K562 (cell line): ENCODE measurements around the gene STING1. TPM values are rescaled to one million over a fixed set of nuclear protein-coding genes. Genes with fewer than 3 reads are reported as not detected.

Experiments used
- ADNP ChIP-seq: fragments of 200-800 bp; sonication (Bioruptor generic); IDR thresholded peaks from 2 replicates; pipeline ENCODE4 v1.6.1; 2016; ENCODE audit warnings: missing genetic modification characterization, missing compliant biosample characterization
- CBX1 ChIP-seq: sonication (generic); IDR thresholded peaks from 2 replicates; pipeline ENCODE4 v1.6.1; 2016; ENCODE audit warnings: antibody characterized with exemption, low read depth, mild to moderate bottlenecking
- CBX5 ChIP-seq: IDR thresholded peaks from 2 replicates; pipeline ENCODE4 v1.6.1; 2014; ENCODE audit warnings: low read depth, borderline replicate concordance
- CHD4 ChIP-seq: fragments of 200-600 bp; sonication (generic); IDR thresholded peaks from 3 replicates; pipeline ENCODE4 v1.6.1; 2012; ENCODE audit warnings: low read depth, mild to moderate bottlenecking, mixed read lengths, low read length, inconsistent platforms; ENCODE audit not compliant: insufficient read depth, insufficient replicate concordance, poor library complexity, severe bottlenecking
- CREB3L1 ChIP-seq: fragments of 450-650 bp; IDR thresholded peaks from 2 replicates; pipeline ENCODE4 v1.6.1; 2014; ENCODE audit warnings: low read depth, mild to moderate bottlenecking, moderate library complexity, borderline replicate concordance
- HDAC1 ChIP-seq, 2 experiments: fragments of 450-650 bp; IDR thresholded peaks; 2 replicates each; pipeline ENCODE4 v1.6.1; 2016 to 2017; ENCODE audit warnings: inconsistent platforms in 1 of 2, mild to moderate bottlenecking in 1 of 2, moderate library complexity in 1 of 2
- HES1 ChIP-seq: fragments of 450-650 bp; IDR thresholded peaks from 2 replicates; pipeline ENCODE4 v1.6.1; 2016; ENCODE audit warnings: low read depth, mild to moderate bottlenecking, moderate library complexity
- SNAPC5 ChIP-seq: fragments of 250-450 bp; sonication (Bioruptor Pico); IDR thresholded peaks from 2 replicates; pipeline ENCODE4 v1.8.0; 2021; ENCODE audit warnings: moderate library complexity, mild to moderate bottlenecking, inconsistent platforms
- TCFL5 ChIP-seq: fragments of 250-450 bp; sonication (Bioruptor Pico); conservative IDR thresholded peaks from 2 replicates; pipeline ENCODE4 v1.6.1; 2021; ENCODE audit warnings: mild to moderate bottlenecking, moderate library complexity, matching md5 sums
- ZBTB40 ChIP-seq, 2 experiments: fragments of 450-650 bp in 1 of 2; sonication (generic) in 1 of 2; formaldehyde crosslinking in 1 of 2; IDR thresholded peaks; 2 replicates each; pipeline versions ENCODE4 v1.7.1 to v1.9.0; 2016 to 2022; ENCODE audit warnings: inconsistent platforms in 1 of 2, mild to moderate bottlenecking in 1 of 2, missing genetic modification reagents in 1 of 2
- ZNF133 ChIP-seq: fragments of 250-450 bp; sonication (Bioruptor Pico); IDR thresholded peaks from 2 replicates; pipeline ENCODE4 v1.4.0; 2020; ENCODE audit warnings: mild to moderate bottlenecking
- ZNF316 ChIP-seq: fragments of 450-650 bp; IDR thresholded peaks from 2 replicates; pipeline ENCODE4 v1.6.1; 2016
- ZNF395 ChIP-seq: fragments of 200-800 bp; sonication (Bioruptor generic); IDR thresholded peaks from 2 replicates; pipeline ENCODE4 v1.6.1; 2017; ENCODE audit warnings: missing genetic modification characterization, missing compliant biosample characterization
- polyA plus RNA-seq, 8 experiments: library from polyadenylated mRNA; depleted of rRNA in 4 of 8; stranded (reverse) in 5 of 8; unstranded in 3 of 8; fragments of >200 nt; fragmentation: Nextera tagmentation in 2 of 8; fragmentation: Illumina TruSeq in 1 of 8; extraction: Ambion mirVana in 2 of 8; extraction: Trizol in 1 of 8; gene quantifications; 2 replicates each; pipeline versions ENCODE4 v1.2.1 to v1.2.3, GENCODE V29; 2011 to 2014; ENCODE audit warnings: inconsistent platforms in 1 of 8, missing spikeins in 1 of 8
- total RNA-seq, 7 experiments: library from RNA; depleted of rRNA in 6 of 7; stranded (reverse); fragments of >200 nt in 6 of 7; fragmentation: Illumina TruSeq in 2 of 7; extraction: Trizol in 2 of 7; gene quantifications; 2 replicates each; pipeline versions ENCODE4 v1.2.1 to v1.2.3, GENCODE V29; 2011 to 2021; ENCODE audit warnings: low replicate concordance in 1 of 7

The STING1 gene
- total and polyA plus RNA-seq, 9 of the 15 experiments (the other 6 are each of a cell fraction or from before 2014, with no cell fraction given), result 20.8 to 69.1 (median 44.7) TPM

- peak; percentile 77; the same call in 1 of the 2 replicates for TF ChIP-seq CREB3L1
- TF ChIP-seq ZNF133 (CRISPR knock-in tag), result no peak
- TF ChIP-seq ZBTB40 (IDR thresholded peaks at IDR 0.05), result peak; percentile 62
- no peak for TF ChIP-seq ZBTB40 (CRISPR knock-in tag; IDR thresholded peaks at IDR 0.05)
- no peak for TF ChIP-seq SNAPC5
- 0 out of 2 replicates have a peak, but pooled peaks have one; percentile 18 for TF ChIP-seq CBX5
- peak; percentile 81 for TF ChIP-seq ZNF395
- no peak for TF ChIP-seq HES1
- TF ChIP-seq ZNF316, result no peak
- no peak for TF ChIP-seq TCFL5 (CRISPR knock-in tag)
- TF ChIP-seq ADNP (tag), result no peak
- TF ChIP-seq CHD4, result no peak
- TF ChIP-seq HDAC1 (IDR thresholded peaks at IDR 0.05), result peak in 1 of 2 experiments; percentile 42; a peak in 1 of 4 replicates
- TF ChIP-seq CBX1, result peak; percentile 96
Measured at GRCh38 chr5:139517683-139518564, 35.4 kb upstream of the STING1 start (continued).
